ENCODE measurements around the gene RNF2.
"Not testable (repeated sequence)": the region's sequence is repeated elsewhere in the genome, so short reads cannot be mapped to it uniquely, and the experiment has no call there.

RNF2 gene

GRCh38 chr1:185050823-185051451 lies 5.6 kb downstream of the RNF2 start:
- DNase-seq = no peak

DNA sequence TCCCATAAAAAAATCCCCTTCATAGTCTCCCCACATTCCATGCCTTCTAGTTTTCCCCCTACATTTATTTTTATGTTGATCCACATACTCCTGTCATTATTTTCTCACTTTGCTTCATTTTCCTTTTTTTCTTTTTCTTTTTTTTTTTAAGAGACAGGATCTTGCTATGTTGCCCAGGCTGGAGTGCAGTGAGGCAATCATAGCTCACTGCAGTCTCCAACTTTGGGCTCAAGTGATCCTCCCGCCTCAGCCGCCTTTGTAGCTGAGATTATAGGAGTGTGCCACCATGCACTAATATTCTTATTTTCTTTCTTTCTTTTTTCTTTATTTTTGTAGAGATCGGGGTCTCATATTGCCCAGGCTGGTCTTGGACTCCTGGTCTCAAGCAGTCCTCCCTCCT lies 7.8 kb downstream of the RNF2 start:
- DNase-seq = no peak

DNA sequence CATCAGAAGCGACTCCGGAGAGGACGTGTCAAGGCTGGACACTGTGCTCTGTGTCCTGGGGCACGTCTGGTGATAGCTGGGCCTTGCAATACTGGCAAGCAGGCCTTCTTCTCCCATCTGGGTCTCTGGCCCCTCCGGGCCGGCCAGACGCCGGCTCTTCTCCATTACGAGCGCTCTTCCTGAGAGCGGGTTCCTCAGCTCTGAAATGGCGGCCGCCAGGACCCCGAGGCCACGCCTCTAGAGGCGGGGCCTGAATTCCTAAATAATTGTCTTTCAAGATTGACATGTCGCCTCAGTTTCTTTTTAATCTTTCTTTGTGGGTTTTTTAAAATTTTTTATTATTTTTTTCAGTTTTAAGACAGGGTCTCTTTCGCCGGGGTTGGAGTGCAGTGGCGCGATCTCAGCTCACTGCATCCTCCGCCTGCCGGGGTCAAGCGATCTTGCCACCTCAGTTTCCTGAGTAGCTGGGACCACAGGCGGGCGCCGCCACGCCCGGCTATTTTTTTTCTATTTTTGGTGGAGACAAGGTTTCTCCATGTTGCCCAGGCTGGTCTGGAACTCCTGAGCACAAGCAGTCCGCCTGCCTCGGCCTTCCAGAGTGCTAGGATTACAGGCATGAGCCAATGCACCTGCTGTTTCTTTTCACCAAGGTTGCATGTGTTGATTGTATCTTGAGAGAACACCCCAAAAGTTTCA lies 9.2 kb downstream of the RNF2 start:
- no peak for DNase-seq

DNA sequence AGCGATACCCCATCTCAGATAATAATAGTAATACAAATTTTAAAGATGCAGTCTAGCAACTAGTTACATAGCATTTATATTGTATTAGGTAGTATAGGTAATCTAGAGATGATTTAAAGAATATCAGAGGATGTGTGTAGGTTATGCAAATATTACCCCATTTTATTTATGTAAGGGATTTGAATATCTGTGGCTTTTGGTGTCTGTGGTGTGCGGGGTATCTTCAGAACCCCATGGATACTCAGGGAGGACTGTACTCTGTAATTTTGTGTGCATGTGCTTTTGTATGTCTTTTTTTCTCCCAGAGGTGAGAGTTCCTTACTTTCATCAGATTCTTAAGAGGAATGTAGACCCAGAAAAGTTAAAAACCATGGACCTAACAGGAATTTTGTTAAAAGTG lies 12.8 kb downstream of the RNF2 start:
- DNase-seq = no peak

GRCh38 chr1:185058876-185059275 lies 13.5 kb downstream of the RNF2 start:
- no peak for DNase-seq

DNA sequence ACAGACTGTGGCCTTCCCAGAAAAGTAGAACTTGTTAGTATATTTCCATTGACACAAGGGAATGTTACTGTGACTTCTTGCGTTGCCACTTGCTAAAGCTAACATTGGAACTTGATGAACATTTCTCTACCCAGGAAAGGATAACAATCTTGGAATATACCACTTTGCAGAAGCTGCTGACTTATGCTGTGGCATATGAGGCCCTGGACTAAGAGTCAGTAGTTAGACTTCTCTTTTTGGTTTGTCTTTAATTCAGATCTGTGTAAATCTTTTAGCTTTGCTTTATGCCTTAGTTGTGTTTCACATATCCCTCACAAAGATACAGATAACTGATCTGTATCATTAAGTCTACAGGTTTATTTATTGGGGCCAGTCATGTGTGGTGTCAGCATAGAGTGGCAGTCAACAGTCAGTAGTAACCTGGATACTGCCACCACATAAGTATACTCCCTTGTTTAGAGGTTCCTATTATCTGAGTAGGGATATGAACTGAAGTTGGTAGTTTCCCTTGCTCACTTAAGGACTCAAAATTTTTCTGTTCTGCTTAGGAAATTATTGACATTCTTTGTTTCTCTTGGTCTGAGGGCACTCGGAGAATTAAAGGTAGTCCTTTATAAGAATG lies 14.7 kb downstream of the RNF2 start:
- DNase-seq = no peak

DNA sequence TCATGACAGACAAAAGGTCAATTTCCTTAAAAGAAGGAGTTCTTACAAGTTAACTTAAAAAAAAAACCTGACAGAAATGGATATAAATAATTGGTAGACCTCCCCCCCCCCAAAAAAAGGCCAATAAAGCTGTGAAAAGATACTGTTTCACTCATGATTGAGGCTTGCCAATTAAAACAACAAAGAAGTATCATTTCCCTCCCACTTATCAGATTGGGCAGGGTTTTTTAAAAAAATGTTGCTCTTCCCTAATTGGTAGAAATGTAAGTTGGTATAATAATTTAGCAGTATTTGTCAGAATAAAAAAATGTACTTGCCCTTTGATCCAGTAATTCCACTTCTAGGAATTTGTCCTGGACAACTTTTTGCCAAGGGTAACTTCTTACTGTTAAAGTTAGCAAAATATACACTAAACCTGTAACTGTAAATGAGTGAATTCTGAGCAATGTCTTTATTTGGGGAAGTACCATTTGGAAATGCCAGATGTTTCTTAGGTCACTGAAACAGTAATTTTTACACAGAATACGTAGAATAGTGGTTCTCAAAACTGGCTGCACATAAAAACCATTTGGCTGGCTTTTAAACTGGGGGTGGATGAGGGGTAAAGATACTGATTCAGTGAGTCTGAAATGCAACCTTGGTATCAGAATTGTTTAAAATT lies 17.5 kb downstream of the RNF2 start:
- DNase-seq = no peak

DNA sequence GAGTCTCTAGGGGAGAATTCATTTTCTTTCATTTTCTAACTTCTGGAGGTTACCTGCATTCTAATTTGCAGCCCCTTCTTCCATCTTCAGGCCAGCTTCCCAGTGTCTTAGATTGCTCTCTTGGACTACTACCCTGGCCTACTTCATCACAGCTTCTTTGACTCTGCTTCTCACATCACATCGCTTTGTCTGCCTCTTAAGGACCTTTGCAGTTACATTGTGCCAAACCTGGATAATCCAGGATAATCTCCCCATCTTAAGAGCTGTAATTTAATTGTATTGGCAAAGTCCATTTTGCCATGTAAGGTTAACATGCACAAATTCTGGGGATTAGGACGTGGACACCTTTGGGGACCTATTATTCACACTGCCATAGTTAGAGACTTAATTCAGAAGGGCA lies 18.4 kb downstream of the RNF2 start:
- DNase-seq = no peak

GRCh38 chr1:185065006-185065405 lies 19.6 kb downstream of the RNF2 start:
- DNase-seq = not testable (repeated sequence)

GRCh38 chr1:185066181-185066580 lies 20.8 kb downstream of the RNF2 start:
- DNase-seq = no peak

DNA sequence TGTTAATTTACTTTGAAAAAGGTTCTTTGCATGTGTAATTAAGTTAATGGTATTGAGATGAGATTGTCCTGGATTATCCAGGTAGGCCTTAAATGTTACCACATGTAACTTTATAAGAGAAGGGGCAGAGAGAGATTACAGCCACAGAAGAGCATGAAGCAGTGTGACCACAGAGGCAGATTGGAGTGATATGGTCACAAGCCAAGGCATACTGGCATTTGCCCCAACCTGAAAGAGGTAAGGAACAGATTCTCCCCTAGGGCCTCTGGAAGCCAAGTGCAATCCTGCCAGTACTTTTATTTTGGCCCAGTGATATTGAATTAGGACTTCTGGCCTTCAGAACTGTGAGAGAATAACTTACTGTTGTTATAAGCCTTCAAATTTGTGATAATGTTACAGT lies 23.0 kb downstream of the RNF2 start:
- DNase-seq = no peak

- no peak for DNase-seq
These were observed 23.9 kb downstream of the RNF2 start for GRCh38 chr1:185069202-185069772.

DNA sequence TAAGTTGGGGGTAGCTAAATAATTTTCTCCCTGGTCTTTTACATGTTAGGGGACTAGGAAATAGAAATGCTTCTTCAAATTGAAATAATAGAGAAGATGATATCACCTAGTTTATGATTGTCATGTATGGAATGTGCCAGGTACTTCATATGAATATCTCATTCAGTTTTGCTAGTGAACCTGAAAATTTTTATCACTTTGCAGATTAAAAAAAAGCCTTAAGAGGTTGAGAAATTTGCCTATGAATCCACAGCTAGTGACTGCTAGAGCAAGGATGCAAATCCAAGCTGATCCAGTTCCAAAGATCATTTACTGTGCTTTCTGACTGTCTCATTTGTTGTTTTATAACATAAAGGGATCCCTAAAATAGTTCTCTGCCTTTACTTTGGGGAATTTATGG lies 24.7 kb downstream of the RNF2 start:
- no peak for DNase-seq

- peak; percentile 15 for DNase-seq
These were observed 28.4 kb downstream of the RNF2 start for GRCh38 chr1:185073725-185074124.

GRCh38 chr1:185074307-185074706 lies 28.9 kb downstream of the RNF2 start:
- DNase-seq = no peak

GRCh38 chr1:185075476-185075875 lies 30.1 kb downstream of the RNF2 start:
- no peak for DNase-seq

- no peak for DNase-seq
These were observed 32.0 kb downstream of the RNF2 start for GRCh38 chr1:185077374-185077773.

DNA sequence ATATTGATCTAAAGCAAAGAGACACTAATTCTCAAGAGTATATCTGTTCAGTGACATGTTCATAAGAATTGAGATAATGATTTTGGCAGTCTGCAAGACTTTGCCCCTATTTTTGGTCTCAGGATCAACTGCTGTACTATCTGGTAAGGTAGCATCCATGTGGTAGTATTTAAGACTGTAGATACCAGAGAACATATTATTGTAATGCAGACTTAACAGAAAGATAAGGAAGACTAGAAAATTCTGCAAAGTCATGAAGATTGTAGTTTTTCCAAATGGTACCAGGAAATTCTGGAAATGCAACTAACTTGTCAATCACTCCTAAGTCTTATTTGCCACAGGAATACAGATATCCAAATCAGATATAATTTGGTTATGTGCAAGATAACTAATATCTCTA lies 35.1 kb downstream of the RNF2 start:
- DNase-seq = no peak

GRCh38 chr1:185083818-185084217 lies 38.5 kb downstream of the RNF2 start:
- DNase-seq = no peak

DNA sequence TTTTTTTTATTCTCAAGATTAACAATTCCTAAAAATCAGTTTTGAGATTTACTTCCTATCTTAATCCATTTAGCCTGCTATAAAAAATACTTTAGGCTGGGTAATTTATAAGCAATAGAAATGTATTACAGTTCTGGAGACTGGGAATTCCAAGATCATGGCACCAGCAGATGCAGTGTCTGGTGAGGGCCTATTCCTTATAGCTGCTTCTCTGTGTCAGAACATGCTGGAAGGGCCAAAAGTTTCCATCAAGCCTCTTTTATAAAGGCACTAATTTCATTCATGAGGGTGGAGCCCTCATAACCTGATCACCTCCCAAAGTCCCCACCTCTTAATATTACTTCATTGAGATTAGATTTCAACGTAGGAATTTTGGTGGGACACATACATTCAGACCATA lies 41.7 kb downstream of the RNF2 start:
- DNase-seq = no peak

GRCh38 chr1:185087746-185088145 lies 42.4 kb downstream of the RNF2 start:
- DNase-seq = no peak

- DNase-seq = peak; percentile 84
These were observed 46.1 kb downstream of the RNF2 start for GRCh38 chr1:185091480-185091879.

DNA sequence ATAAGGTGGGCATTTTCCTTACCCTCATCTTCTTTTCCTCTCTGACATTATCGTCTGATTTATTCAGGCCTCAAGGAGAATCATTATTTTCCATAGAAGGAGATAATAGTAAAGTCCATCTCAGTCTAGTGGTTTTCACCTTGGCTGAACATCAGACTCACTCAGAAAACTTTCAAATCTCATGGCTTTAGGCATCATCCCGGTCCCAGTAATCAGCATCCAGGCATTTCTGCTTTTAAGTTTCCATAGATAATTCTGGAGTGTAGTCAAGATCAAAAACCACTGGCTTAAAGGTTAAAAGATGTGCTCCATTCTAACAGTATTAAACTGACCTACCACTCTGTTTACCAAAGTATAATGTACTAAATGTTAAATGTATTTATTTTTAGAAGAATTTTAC lies 49.4 kb downstream of the RNF2 start:
- DNase-seq = no peak

- DNase-seq = no peak
These were observed 51.2 kb downstream of the RNF2 start for GRCh38 chr1:185096531-185096930.

Data from DMS79 treated with DMSO at 0.1 percent for 48 hours (cell line).